Measurements from ENCODE around the gene ABR.
"Not testable (repeated sequence)": the region's sequence is repeated elsewhere in the genome, so short reads cannot be mapped to it uniquely, and the experiment has no call there.

ABR gene

GRCh38 chr17:981292-981658, 198.5 kb downstream of the ABR start:
- no peak for DNase-seq (ENCODE audit: low spot score)

- peak; percentile 90 for DNase-seq (ENCODE audit: low spot score)
Measured at GRCh38 chr17:980406-981291, 199.1 kb downstream of the ABR start.

- peak; percentile 82 for DNase-seq (ENCODE audit: low spot score)
Measured at GRCh38 chr17:979539-980405, 200.0 kb downstream of the ABR start, which contains the start of gene NXN. Gene NXN (minus strand): TSS chr17:979776.

- DNase-seq (ENCODE audit: low spot score) = no peak
Measured at GRCh38 chr17:979212-979538, 200.6 kb downstream of the ABR start.

- DNase-seq (ENCODE audit: low spot score) = no peak
Measured at GRCh38 chr17:978103-979093, 201.4 kb downstream of the ABR start.

- DNase-seq (ENCODE audit: low spot score) = no peak
Measured at GRCh38 chr17:977166-977565, 202.6 kb downstream of the ABR start.

GRCh38 chr17:976312-976711, 203.5 kb downstream of the ABR start:
- no peak for DNase-seq (ENCODE audit: low spot score)

- no peak for DNase-seq (ENCODE audit: low spot score)
Measured at GRCh38 chr17:975371-975915, 204.3 kb downstream of the ABR start.

GRCh38 chr17:974778-975177, 205.0 kb downstream of the ABR start:
- not testable (repeated sequence) for DNase-seq (ENCODE audit: low spot score)

GRCh38 chr17:973053-973452, 206.7 kb downstream of the ABR start:
- DNase-seq (ENCODE audit: low spot score) = no peak

- not testable (repeated sequence) for DNase-seq (ENCODE audit: low spot score)
Measured at GRCh38 chr17:971861-972260, 207.9 kb downstream of the ABR start.

- no peak for DNase-seq (ENCODE audit: low spot score)
Measured at GRCh38 chr17:970364-970763, 209.4 kb downstream of the ABR start.

GRCh38 chr17:969811-970355, 209.9 kb downstream of the ABR start:
- DNase-seq (ENCODE audit: low spot score) = peak; percentile 34

- DNase-seq (ENCODE audit: low spot score) = peak; percentile 15
Measured at GRCh38 chr17:968812-969730, 210.7 kb downstream of the ABR start.

- DNase-seq (ENCODE audit: low spot score) = no peak
Measured at GRCh38 chr17:967122-967521, 212.7 kb downstream of the ABR start.

GRCh38 chr17:965311-965989, 214.3 kb downstream of the ABR start:
- DNase-seq (ENCODE audit: low spot score) = no peak

GRCh38 chr17:964876-965275, 214.9 kb downstream of the ABR start:
- DNase-seq (ENCODE audit: low spot score) = no peak

GRCh38 chr17:962670-963069, 217.1 kb downstream of the ABR start:
- DNase-seq (ENCODE audit: low spot score) = no peak

- no peak for DNase-seq (ENCODE audit: low spot score)
Measured at GRCh38 chr17:962166-962565, 217.6 kb downstream of the ABR start.
